ENCODE results near the gene H19. TPM values are rescaled to one million over a fixed set of nuclear protein-coding genes. Genes with fewer than 3 reads are reported as not detected.

Gene H19
- polyA plus RNA-seq, 3 donors: 1,758 to 3,714 (median 3,084) TPM

- no peak for DNase-seq
Observed at GRCh38 chr11:1963864-1964263, 33.8 kb downstream of the H19 start.

GRCh38 chr11:1959786-1960185 is 37.9 kb downstream of the H19 start:
- DNase-seq: no peak

GRCh38 chr11:1958367-1958766 is 39.3 kb downstream of the H19 start:
- DNase-seq: no peak

GRCh38 chr11:1953489-1954266 is 44.0 kb downstream of the H19 start:
- DNase-seq: no peak

- no peak for DNase-seq
Observed at GRCh38 chr11:1952806-1953482, 44.7 kb downstream of the H19 start.

- no peak for DNase-seq
Observed at GRCh38 chr11:1949922-1950321, 47.7 kb downstream of the H19 start.

- no peak for DNase-seq
Observed at GRCh38 chr11:1949302-1949701, 48.3 kb downstream of the H19 start.

GRCh38 chr11:1948389-1948788 is 49.3 kb downstream of the H19 start:
- no peak for DNase-seq

- no peak for DNase-seq
Observed at GRCh38 chr11:1947592-1948237, 49.9 kb downstream of the H19 start.

- no peak for DNase-seq
Observed at GRCh38 chr11:1946812-1947484, 50.7 kb downstream of the H19 start, which contains the start of gene MRPL23. Gene MRPL23 (plus strand): TSS chr11:1947332. CDS start chr11:1947363, 31 bp downstream.

Other genes with a start within 250 kb of the H19 start
- gene IFITM10, start 247.2 kb downstream of the H19 start, polyA plus RNA-seq (ENCODE audit: insufficient read length in 3 of 3): under 1 TPM; 0.19 to 0.34 (median 0.31) TPM
- gene CTSD, start 233.9 kb downstream of the H19 start, polyA plus RNA-seq (ENCODE audit: insufficient read length in 3 of 3): 100 to 1,000 TPM; 226 to 268 (median 263) TPM
- gene SYT8, start 162.9 kb downstream of the H19 start, polyA plus RNA-seq (ENCODE audit: insufficient read length in 3 of 3): under 1 TPM; 0.24 to 0.40 (median 0.34) TPM
- 1 to 10 TPM in 1 of 3 donors, under 1 TPM in 1, not detected in 1; 0.32 to 6.6 TPM for gene TNNI2, start 158.9 kb downstream of the H19 start, polyA plus RNA-seq (ENCODE audit: insufficient read length in 3 of 3)
- gene LSP1, start 144.8 kb downstream of the H19 start, polyA plus RNA-seq (ENCODE audit: insufficient read length in 3 of 3): 1 to 10 TPM; 4.8 to 7.2 (median 6.4) TPM
- under 1 TPM in 2 of 3 donors, not detected in 1; 0.11 to 0.25 TPM for gene PRR33, start 105.9 kb downstream of the H19 start, polyA plus RNA-seq (ENCODE audit: insufficient read length in 3 of 3)
- gene TNNT3, start 78.1 kb downstream of the H19 start, polyA plus RNA-seq (ENCODE audit: insufficient read length in 3 of 3): 10 to 100 TPM in 2 of 3 donors, 1 to 10 TPM in 1; 9.7 to 12.5 (median 10.5) TPM
- gene MRPL23, start 50.5 kb downstream of the H19 start, polyA plus RNA-seq (ENCODE audit: insufficient read length in 3 of 3): 10 to 100 TPM; 51.8 to 80.0 (median 53.8) TPM
- gene IGF2, start 141.5 kb upstream of the H19 start, polyA plus RNA-seq (ENCODE audit: insufficient read length in 3 of 3): 100 to 1,000 TPM; 615 to 954 (median 884) TPM
- not detected for gene INS, start 163.4 kb upstream of the H19 start, polyA plus RNA-seq (ENCODE audit: insufficient read length in 3 of 3)
- gene TH, start 174.0 kb upstream of the H19 start, polyA plus RNA-seq (ENCODE audit: insufficient read length in 3 of 3): 1 to 10 TPM; 1.5 to 1.7 (median 1.6) TPM

Data from renal pelvis (tissue), 4 donors.